A549 (cell line): ENCODE measurements around the gene ECSCR. TPM values are rescaled to one million over a fixed set of nuclear protein-coding genes. Genes with fewer than 3 reads are reported as not detected.
A peak's percentile ranks its signal among the peaks of the same experiment; 100 is the strongest.

ENCODE experiments used
- ATAC-seq, 2 experiments: fragments of 200-7000 bp in 1 of 2; fragments of >200 bp in 1 of 2; cut with Nextera tagmentation in 1 of 2; cut with Tn5 transposase in 1 of 2; 3 replicates each; pipeline versions ENCODE4 v1.8.0 to v1.9.1; 2018 to 2020; ENCODE audit warnings: mild to moderate bottlenecking in 1 of 2, moderate library complexity in 1 of 2
- CTCF ChIA-PET: fragments of 300-600 bp; sonication (Branson Sonifier 250); formaldehyde crosslinking; extraction: SDS; loops from one replicate; lab custom pipeline; 2021; ENCODE audit warnings: antibody characterized with exemption, inconsistent platforms; lab: Yijun Ruan, JAX
- POLR2A ChIA-PET: fragments of 350-600 bp; formaldehyde crosslinking; extraction: SDS; loops from one replicate; lab custom pipeline; 2021; ENCODE audit warnings: antibody characterized with exemption, inconsistent platforms; lab: Yijun Ruan, JAX
- DNase-seq, 2 experiments: peaks; one replicate each; pipeline versions ENCODE4 v3.0.0 to v3.0.0-alpha.2; 2011 to 2016; ENCODE audit warnings: low read depth in 1 of 2, low spot score in 1 of 2
- FAIRE-seq: peaks from 2 replicates; lab custom pipeline; 2011; peaks lifted over from hg19 to GRCh38; lab: Jason Lieb, UNC
- H3K27ac ChIP-seq, 2 experiments: fragments of >200 bp; sonication (Bioruptor Twin); formaldehyde crosslinking; 3 replicates each; pipeline ENCODE4 v1.5.1; 2016 to 2017
- H3K4me1 ChIP-seq: fragments of >200 bp; sonication (Bioruptor Twin); formaldehyde crosslinking; 3 replicates; pipeline ENCODE4 v1.6.1; 2016
- H3K4me2 ChIP-seq: fragments of >200 bp; sonication (Bioruptor Twin); formaldehyde crosslinking; 3 replicates; pipeline ENCODE4 v1.6.1; 2016
- H3K4me3 ChIP-seq: fragments of >200 bp; sonication (Bioruptor Twin); formaldehyde crosslinking; 3 replicates; pipeline ENCODE4 v1.5.1; 2016
- H3K9me3 ChIP-seq: fragments of >200 bp; sonication (Bioruptor Twin); formaldehyde crosslinking; 3 replicates; pipeline ENCODE4 v1.6.1; 2016
- BCL3 ChIP-seq: fragments of >200 bp; sonication (Bioruptor Twin); formaldehyde crosslinking; IDR thresholded peaks from 3 replicates; pipeline ENCODE4 v1.6.1; 2016
- CBX8 ChIP-seq: fragments of 200-600 bp; sonication (generic); IDR thresholded peaks from 2 replicates; pipeline ENCODE4 v1.6.1; 2016
- CEBPB ChIP-seq, 2 experiments: fragments of >200 bp in 1 of 2; sonication (Bioruptor Twin) in 1 of 2; formaldehyde crosslinking in 1 of 2; IDR thresholded peaks; 2 replicates each; pipeline ENCODE4 v1.6.1; 2012 to 2016
- CHD2 ChIP-seq: fragments of 150-350 bp; IDR thresholded peaks from 2 replicates; pipeline ENCODE4 v1.6.1; 2014; ENCODE audit warnings: low read length; ENCODE audit not compliant: partially characterized antibody
- EHF ChIP-seq: fragments of 250-450 bp; sonication (Bioruptor Pico); IDR thresholded peaks from 2 replicates; pipeline ENCODE4 v1.5.0; 2020; ENCODE audit warnings: mild to moderate bottlenecking
- EP300 ChIP-seq, 2 experiments: fragments of >200 bp; sonication (Bioruptor Twin); formaldehyde crosslinking; IDR thresholded peaks; 2 replicates in 1 of 2; 3 replicates in 1 of 2; pipeline ENCODE4 v1.6.1; 2016 to 2017
- ESRRA ChIP-seq: fragments of 150-350 bp; IDR thresholded peaks from 2 replicates; pipeline ENCODE4 v1.6.1; 2014; ENCODE audit warnings: mild to moderate bottlenecking, low read length, borderline replicate concordance
- FOSB ChIP-seq: fragments of 250-450 bp; sonication (Bioruptor Pico); IDR thresholded peaks from 2 replicates; pipeline ENCODE4 v1.5.0; 2020; ENCODE audit warnings: mild to moderate bottlenecking, moderate library complexity
- FOSL2 ChIP-seq, 2 experiments: fragments of 450-650 bp in 1 of 2; fragments of >200 bp in 1 of 2; sonication (Bioruptor Twin) in 1 of 2; formaldehyde crosslinking; IDR thresholded peaks; 2 replicates each; pipeline versions ENCODE4 v1.5.0 to v1.6.1; 2016 to 2020; ENCODE audit warnings: mild to moderate bottlenecking in 1 of 2, moderate library complexity in 1 of 2
- FOXS1 ChIP-seq: fragments of 250-450 bp; sonication (Bioruptor Pico); IDR thresholded peaks from 2 replicates; pipeline ENCODE4 v1.5.0; 2020; ENCODE audit warnings: mild to moderate bottlenecking, moderate library complexity
- GATA3 ChIP-seq: IDR thresholded peaks from 2 replicates; pipeline ENCODE4 v1.6.1; 2012; ENCODE audit warnings: borderline replicate concordance
- HOXB13 ChIP-seq: fragments of 250-450 bp; sonication (Bioruptor Pico); IDR thresholded peaks from 2 replicates; pipeline ENCODE4 v1.5.0; 2020; ENCODE audit warnings: low read depth, mild to moderate bottlenecking, moderate library complexity
- HOXB5 ChIP-seq: fragments of 250-450 bp; sonication (Bioruptor Pico); IDR thresholded peaks from 2 replicates; pipeline ENCODE4 v1.5.0; 2020; ENCODE audit warnings: mild to moderate bottlenecking, moderate library complexity
- JUN ChIP-seq, 2 experiments: fragments of >200 bp; sonication (Bioruptor Twin); formaldehyde crosslinking; IDR thresholded peaks; 2 replicates in 1 of 2; 3 replicates in 1 of 2; pipeline ENCODE4 v1.6.1; 2016 to 2017
- KDM1A ChIP-seq: fragments of 200-600 bp; sonication (generic); IDR thresholded peaks from 2 replicates; pipeline ENCODE4 v1.6.1; 2016; ENCODE audit warnings: low read depth, mild to moderate bottlenecking
- KDM5A ChIP-seq: fragments of 200-600 bp; sonication (generic); IDR thresholded peaks from 2 replicates; pipeline ENCODE4 v1.6.1; 2016; ENCODE audit warnings: antibody characterized with exemption, mild to moderate bottlenecking
- MAFK ChIP-seq: fragments of 450-650 bp; IDR thresholded peaks from 2 replicates; pipeline ENCODE4 v1.6.1; 2014; ENCODE audit not compliant: partially characterized antibody
- MAZ ChIP-seq: fragments of 150-350 bp; IDR thresholded peaks from 2 replicates; pipeline ENCODE4 v1.6.1; 2014; ENCODE audit warnings: antibody characterized with exemption, low read depth, low read length, borderline replicate concordance
- MYC ChIP-seq: IDR thresholded peaks from 2 replicates; pipeline ENCODE4 v1.6.1; 2012; ENCODE audit warnings: mild to moderate bottlenecking, inconsistent platforms, low read length, improper control_type of control experiment, borderline replicate concordance
- PHF8 ChIP-seq: fragments of 200-600 bp; sonication (generic); IDR thresholded peaks from 2 replicates; pipeline ENCODE4 v1.6.1; 2016; ENCODE audit warnings: low read depth, mild to moderate bottlenecking, antibody characterized with exemption, moderate library complexity, borderline replicate concordance
- RARB ChIP-seq: fragments of 250-450 bp; sonication (Bioruptor Pico); IDR thresholded peaks from 2 replicates; pipeline ENCODE4 v1.8.0; 2021; ENCODE audit warnings: mild to moderate bottlenecking, moderate library complexity
- RFX5 ChIP-seq: fragments of 450-650 bp; IDR thresholded peaks from 2 replicates; pipeline ENCODE4 v1.7.1; 2014; ENCODE audit warnings: antibody characterized with exemption, mild to moderate bottlenecking, moderate library complexity
- SMC3 ChIP-seq: fragments of >200 bp; sonication (Bioruptor Twin); formaldehyde crosslinking; IDR thresholded peaks from 3 replicates; pipeline ENCODE4 v1.6.1; 2018; ENCODE audit warnings: inconsistent platforms
- SREBF2 ChIP-seq: fragments of 450-650 bp; IDR thresholded peaks from 2 replicates; pipeline ENCODE4 v1.6.1; 2014; ENCODE audit warnings: mild to moderate bottlenecking, moderate library complexity
- ZC3H11A ChIP-seq: fragments of 450-650 bp; IDR thresholded peaks from 2 replicates; pipeline ENCODE4 v1.6.1; 2014; ENCODE audit warnings: antibody characterized with exemption, mild to moderate bottlenecking
- WGBS: methylation state at CpG from one replicate; pipeline ENCODE4 v1.1.6; 2017; ENCODE audit errors: missing lambda C conversion rate; 5-methylcytosine and 5-hydroxymethylcytosine counted together
- polyA plus RNA-seq, 4 experiments: library from polyadenylated mRNA; depleted of rRNA in 3 of 4; stranded (reverse); fragments of >200 nt; fragmentation: RNase III in 1 of 4; extraction: RNeasy Plus Mini Kit Qiagen cat#74134 plus additional on column Dnase treatment in 1 of 4; gene quantifications; 2 replicates in 3 of 4; 3 replicates in 1 of 4; pipeline ENCODE4 v1.2.3, GENCODE V29; 2011 to 2017
- TF ChIP-seq, protein P1 (sequence below): fragments of 250-450 bp; sonication (Bioruptor Pico); IDR thresholded peaks from 2 replicates; pipeline ENCODE4 v1.5.0; 2021; ENCODE audit warnings: mild to moderate bottlenecking, moderate library complexity, borderline replicate concordance
- TF ChIP-seq, protein P2 (sequence below): fragments of >200 bp; sonication (Bioruptor Twin); formaldehyde crosslinking; IDR thresholded peaks from 2 replicates; pipeline ENCODE4 v1.6.1; 2016
- TF ChIP-seq, protein P3 (sequence below): fragments of 250-450 bp; sonication (Bioruptor Pico); IDR thresholded peaks from 2 replicates; pipeline ENCODE4 v1.5.0; 2020; ENCODE audit warnings: low read depth, mild to moderate bottlenecking, moderate library complexity

Gene ECSCR
- polyA plus RNA-seq, 2 of the 4 experiments (the other 2 are of a cell fraction) = not detected

DNA sequence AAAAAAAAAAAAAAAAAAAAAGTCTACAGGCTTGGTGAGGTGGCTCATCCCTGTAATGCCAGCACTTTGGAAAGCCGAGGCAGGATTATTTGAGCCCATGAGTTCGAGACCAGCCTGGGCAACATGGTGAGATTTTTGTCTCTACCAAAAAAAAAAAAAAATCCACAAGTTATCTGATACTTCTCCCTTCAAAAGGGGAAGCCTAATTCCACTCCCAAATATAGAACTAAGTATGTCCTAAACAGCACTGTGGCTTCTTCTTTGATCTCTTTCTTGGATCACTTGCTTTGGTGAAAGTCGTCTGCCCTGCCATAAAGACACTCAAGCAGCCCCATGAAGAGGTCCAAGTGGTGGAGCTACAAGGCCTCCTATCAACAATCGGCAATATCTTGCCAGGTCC is 38.8 kb upstream of the ECSCR start:
- H3K9me3 ChIP-seq = no peaks in the 10 kb centered on the region
- DNase-seq (no peak), ATAC-seq (no peak), FAIRE-seq (no peak)
- no peak overlapping the region for H3K4me2 ChIP-seq
- no peak for TF ChIP-seq ZC3H11A
- no peak for TF ChIP-seq PHF8
- TF ChIP-seq MYC = no peak
- no peak for TF ChIP-seq SREBF2
- no peak for TF ChIP-seq RFX5
- TF ChIP-seq, protein P1, sequence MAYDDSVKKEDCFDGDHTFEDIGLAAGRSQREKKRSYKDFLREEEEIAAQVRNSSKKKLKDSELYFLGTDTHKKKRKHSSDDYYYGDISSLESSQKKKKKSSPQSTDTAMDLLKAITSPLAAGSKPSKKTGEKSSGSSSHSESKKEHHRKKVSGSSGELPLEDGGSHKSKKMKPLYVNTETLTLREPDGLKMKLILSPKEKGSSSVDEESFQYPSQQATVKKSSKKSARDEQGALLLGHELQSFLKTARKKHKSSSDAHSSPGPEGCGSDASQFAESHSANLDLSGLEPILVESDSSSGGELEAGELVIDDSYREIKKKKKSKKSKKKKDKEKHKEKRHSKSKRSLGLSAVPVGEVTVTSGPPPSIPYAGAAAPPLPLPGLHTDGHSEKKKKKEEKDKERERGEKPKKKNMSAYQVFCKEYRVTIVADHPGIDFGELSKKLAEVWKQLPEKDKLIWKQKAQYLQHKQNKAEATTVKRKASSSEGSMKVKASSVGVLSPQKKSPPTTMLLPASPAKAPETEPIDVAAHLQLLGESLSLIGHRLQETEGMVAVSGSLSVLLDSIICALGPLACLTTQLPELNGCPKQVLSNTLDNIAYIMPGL (CRISPR knock-in tag) = no peak
- TF ChIP-seq CHD2 = no peak
- TF ChIP-seq MAZ = no peak
- no peak for TF ChIP-seq EHF (CRISPR knock-in tag)
- TF ChIP-seq CEBPB (IDR thresholded peaks at IDR 0.05) = no peak
- no peak overlapping the region for H3K27ac ChIP-seq
- no peak overlapping the region for H3K4me3 ChIP-seq
- peaks cover 1% of the 10 kb centered on the region; the same call in 2 of the 3 replicates for H3K4me1 ChIP-seq
- ChIA-PET POLR2A (no interaction called here), CTCF (interaction anchor here (0.7 to 2.9 kb wide), 3 partner anchors 11 to 462 kb away, joined by 3 to 15 read pairs (median 5); no protein-coding TSS in a partner anchor)
- 59% methylated on average over 4 of the region's 4 CpGs for WGBS

DNA sequence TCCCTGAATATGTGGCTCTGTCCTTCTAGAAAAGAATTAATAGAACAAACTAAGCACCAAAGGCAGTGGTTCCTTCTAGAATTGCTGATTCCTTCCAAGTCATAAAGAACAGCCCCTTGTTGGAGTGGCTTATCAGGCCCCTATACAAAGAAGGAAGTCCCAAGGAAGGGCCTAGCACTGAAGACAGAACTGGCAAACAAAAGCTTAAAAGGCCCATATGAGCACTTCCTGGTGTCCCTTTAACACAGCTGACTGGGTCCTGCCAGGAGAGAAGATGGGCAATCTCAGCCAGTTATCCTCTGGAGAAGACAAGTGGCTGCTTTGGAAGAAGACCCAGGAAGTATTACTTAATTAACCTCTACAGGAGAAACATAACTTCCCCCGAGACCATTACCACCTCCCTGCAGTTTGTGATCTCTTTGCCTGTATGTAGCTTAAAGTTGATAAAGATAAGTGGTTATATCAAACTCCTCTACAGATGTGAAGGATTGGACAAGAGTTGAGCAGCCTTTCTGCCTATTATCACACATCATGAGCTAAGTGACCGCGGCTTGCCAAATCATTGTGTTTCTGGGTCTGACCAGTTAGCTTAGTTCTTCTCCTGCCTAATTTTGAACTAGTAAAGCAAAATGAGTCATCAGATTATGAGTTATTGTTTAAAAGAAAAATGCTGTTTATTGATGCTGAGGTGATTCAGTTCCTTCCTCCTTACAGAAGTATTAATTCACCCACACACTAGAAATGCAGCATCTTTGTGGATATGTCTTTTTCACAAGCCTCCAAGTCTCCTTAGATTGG is 33.3 kb upstream of the ECSCR start:
- Histone ChIP-seq H3K4me2 (no peak overlapping the region; the same call in 2 of the 3 replicates), H3K4me1 (peaks cover 16% of the 10 kb centered on the region), H3K27ac (no peak overlapping the region), H3K4me3 (no peak overlapping the region), H3K9me3 (no peaks in the 10 kb centered on the region)
- DNase-seq (no peak), FAIRE-seq (no peak), ATAC-seq (peak in 1 of 2 experiments; percentile 46; a peak in 3 of 6 replicates)
- 94% methylated on average over 3 of the region's 3 CpGs for WGBS
- TF ChIP-seq FOSL2 (IDR thresholded peaks at IDR 0.05) (no peak), FOSL2 (CRISPR knock-in tag; IDR thresholded peaks at IDR 0.05) (peak; percentile 52)
- TF ChIP-seq, protein P2, sequence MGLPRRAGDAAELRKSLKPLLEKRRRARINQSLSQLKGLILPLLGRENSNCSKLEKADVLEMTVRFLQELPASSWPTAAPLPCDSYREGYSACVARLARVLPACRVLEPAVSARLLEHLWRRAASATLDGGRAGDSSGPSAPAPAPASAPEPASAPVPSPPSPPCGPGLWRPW = no peak
- ChIA-PET POLR2A (no interaction called here), CTCF (interaction anchor here (0.6 to 5.7 kb wide), 9 partner anchors 13 to 269 kb away, joined by 3 to 26 read pairs (median 3); partner anchors contain the start of gene STING1)

GRCh38 chr5:139494832-139495231 is 32.3 kb upstream of the ECSCR start:
- DNase-seq (no peak), FAIRE-seq (no peak), ATAC-seq (no peak)
- H3K4me1 ChIP-seq = peaks cover 16% of the 10 kb centered on the region
- ChIA-PET CTCF (interaction anchor here (0.7 to 5.7 kb wide), 7 partner anchors 12 to 215 kb away, joined by 3 to 26 read pairs (median 4); partner anchors contain the start of gene STING1), POLR2A (no interaction called here)
- no peak overlapping the region for H3K4me2 ChIP-seq
- H3K4me3 ChIP-seq = no peak overlapping the region
- H3K27ac ChIP-seq = no peak overlapping the region
- H3K9me3 ChIP-seq = no peaks in the 10 kb centered on the region
- TF ChIP-seq SMC3 (no peak), RARB (CRISPR knock-in tag) (no peak), KDM1A (no peak), EHF (CRISPR knock-in tag) (no peak), BCL3 (no peak), FOXS1 (no peak), CEBPB (IDR thresholded peaks at IDR 0.05) (no peak), GATA3 (no peak), FOSB (CRISPR knock-in tag) (no peak), HOXB13 (CRISPR knock-in tag) (no peak), EP300 (IDR thresholded peaks at IDR 0.05) (no peak), CBX8 (no peak), JUN (IDR thresholded peaks at IDR 0.05) (no peak), KDM5A (no peak), MAFK (no peak), HOXB5 (CRISPR knock-in tag) (no peak), ESRRA (no peak)
- TF ChIP-seq, protein P3, sequence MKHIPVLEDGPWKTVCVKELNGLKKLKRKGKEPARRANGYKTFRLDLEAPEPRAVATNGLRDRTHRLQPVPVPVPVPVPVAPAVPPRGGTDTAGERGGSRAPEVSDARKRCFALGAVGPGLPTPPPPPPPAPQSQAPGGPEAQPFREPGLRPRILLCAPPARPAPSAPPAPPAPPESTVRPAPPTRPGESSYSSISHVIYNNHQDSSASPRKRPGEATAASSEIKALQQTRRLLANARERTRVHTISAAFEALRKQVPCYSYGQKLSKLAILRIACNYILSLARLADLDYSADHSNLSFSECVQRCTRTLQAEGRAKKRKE (CRISPR knock-in tag) = no peak
- TF ChIP-seq, protein P2 = no peak
